SK-N-SH treated with all-trans-retinoic acid at 6 μM for 48 hours (cell line): ENCODE data around the gene ZNF37A.

Experiments
- ATAC-seq: fragments of 200-7000 bp; cut with Tn5 transposase; 3 replicates; pipeline ENCODE4 v1.9.1; 2020; ENCODE audit warnings: mild to moderate bottlenecking, moderate library complexity
- ARNTL ChIP-seq: fragments of 450-650 bp; formaldehyde crosslinking; IDR thresholded peaks from 2 replicates; pipeline ENCODE4 v1.5.0; 2020; ENCODE audit warnings: low read depth, mild to moderate bottlenecking, moderate library complexity, borderline replicate concordance
- BACH2 ChIP-seq: fragments of 250-450 bp; sonication (Bioruptor Pico); IDR thresholded peaks from 2 replicates; pipeline ENCODE4 v1.9.0; 2021; ENCODE audit warnings: mild to moderate bottlenecking, borderline replicate concordance
- CREB5 ChIP-seq: fragments of 250-450 bp; sonication (Bioruptor Pico); IDR thresholded peaks from 2 replicates; pipeline ENCODE4 v1.5.1; 2020; ENCODE audit warnings: low read depth, mild to moderate bottlenecking, moderate library complexity
- CSDC2 ChIP-seq: fragments of 250-450 bp; sonication (Bioruptor Pico); IDR thresholded peaks from 2 replicates; pipeline ENCODE4 v1.5.0; 2020; ENCODE audit warnings: mild to moderate bottlenecking, moderate library complexity
- CSRNP3 ChIP-seq: fragments of 250-450 bp; sonication (Bioruptor Pico); IDR thresholded peaks from 2 replicates; pipeline ENCODE4 v1.5.1; 2021; ENCODE audit warnings: mild to moderate bottlenecking, moderate library complexity
- ISL1 ChIP-seq: fragments of 250-450 bp; sonication (Bioruptor Pico); IDR thresholded peaks from 2 replicates; pipeline ENCODE4 v2.1.2; 2022; ENCODE audit warnings: mild to moderate bottlenecking, moderate library complexity
- OSR1 ChIP-seq: fragments of 250-450 bp; sonication (Bioruptor Pico); IDR thresholded peaks from 2 replicates; pipeline ENCODE4 v1.8.0; 2022; ENCODE audit warnings: moderate library complexity, mild to moderate bottlenecking, inconsistent platforms
- POU6F1 ChIP-seq: fragments of 250-450 bp; sonication (Bioruptor Pico); IDR thresholded peaks from 2 replicates; pipeline ENCODE4 v1.8.0; 2021; ENCODE audit warnings: low read depth, mild to moderate bottlenecking, moderate library complexity, borderline replicate concordance
- RARB ChIP-seq: fragments of 250-450 bp; sonication (Bioruptor Pico); IDR thresholded peaks from 2 replicates; pipeline ENCODE4 v1.8.0; 2021; ENCODE audit warnings: mild to moderate bottlenecking, moderate library complexity
- SNAI2 ChIP-seq: fragments of 250-450 bp; sonication (Bioruptor Pico); IDR thresholded peaks from 2 replicates; pipeline ENCODE4 v1.5.0; 2020; ENCODE audit warnings: mild to moderate bottlenecking, moderate library complexity
- TCF4 ChIP-seq: fragments of 250-450 bp; sonication (Bioruptor Pico); IDR thresholded peaks from 2 replicates; pipeline ENCODE4 v1.8.0; 2021; ENCODE audit warnings: mild to moderate bottlenecking, moderate library complexity, borderline replicate concordance
- TOX ChIP-seq: fragments of 250-450 bp; sonication (Bioruptor Pico); IDR thresholded peaks from 2 replicates; pipeline ENCODE4 v1.8.0; 2021; ENCODE audit warnings: mild to moderate bottlenecking, moderate library complexity, borderline replicate concordance
- TSHZ2 ChIP-seq: fragments of 250-450 bp; sonication (Bioruptor Pico); IDR thresholded peaks from 2 replicates; pipeline ENCODE4 v1.5.0; 2020; ENCODE audit warnings: mild to moderate bottlenecking, moderate library complexity
- ZC3H10 ChIP-seq: fragments of 250-450 bp; sonication (Bioruptor Pico); IDR thresholded peaks from 2 replicates; pipeline ENCODE4 v1.5.1; 2021; ENCODE audit warnings: mild to moderate bottlenecking, moderate library complexity
- ZFP3 ChIP-seq: fragments of 250-450 bp; sonication (Bioruptor Pico); IDR thresholded peaks from 2 replicates; pipeline ENCODE4 v1.5.0; 2020; ENCODE audit warnings: mild to moderate bottlenecking, moderate library complexity
- ZFP30 ChIP-seq: fragments of 450-650 bp; formaldehyde crosslinking; IDR thresholded peaks from 2 replicates; pipeline ENCODE4 v1.5.0; 2022; ENCODE audit warnings: mild to moderate bottlenecking, moderate library complexity
- ZNF565 ChIP-seq: fragments of 450-650 bp; formaldehyde crosslinking; conservative IDR thresholded peaks from 2 replicates; pipeline ENCODE4 v1.5.0; 2020; ENCODE audit warnings: low read depth, mild to moderate bottlenecking, moderate library complexity
- ZNF70 ChIP-seq: fragments of 450-650 bp; formaldehyde crosslinking; IDR thresholded peaks from 2 replicates; pipeline ENCODE4 v1.5.0; 2020; ENCODE audit warnings: mild to moderate bottlenecking, moderate library complexity

ZNF37A gene

GRCh38 chr10:38094158-38094926, at the start of gene ZNF37A:
ZNF37A (plus strand) TSS chr10:38094337; CDS start chr10:38096618, 2,281 bp downstream.
- TF ChIP-seq TOX (CRISPR knock-in tag) (no peak), BACH2 (no peak), CSRNP3 (CRISPR knock-in tag) (no peak), POU6F1 (CRISPR knock-in tag) (no peak), ZFP30 (CRISPR knock-in tag) (no peak), RARB (no peak), ZNF565 (CRISPR knock-in tag) (no peak), TCF4 (CRISPR knock-in tag) (no peak), ISL1 (no peak), OSR1 (CRISPR knock-in tag) (no peak), CSDC2 (no peak)
- ATAC-seq = peak; percentile 99

GRCh38 chr10:38045129-38045528, 49.0 kb upstream of the ZNF37A start:
- TF ChIP-seq ISL1 (no peak), TCF4 (CRISPR knock-in tag) (no peak), OSR1 (CRISPR knock-in tag) (no peak), POU6F1 (CRISPR knock-in tag) (no peak), SNAI2 (CRISPR knock-in tag) (no peak), CREB5 (CRISPR knock-in tag) (no peak), TOX (CRISPR knock-in tag) (no peak), CSDC2 (no peak), ZC3H10 (CRISPR knock-in tag) (no peak), ZNF565 (CRISPR knock-in tag) (no peak), BACH2 (no peak), ZFP3 (CRISPR knock-in tag) (no peak), ARNTL (CRISPR knock-in tag) (no peak)
- ATAC-seq = no peak

- no peak for ATAC-seq
- no peak for TF ChIP-seq CSRNP3 (CRISPR knock-in tag)
- TF ChIP-seq ZFP3 (CRISPR knock-in tag) = no peak
- TF ChIP-seq ARNTL (CRISPR knock-in tag) = no peak
- no peak for TF ChIP-seq TSHZ2 (CRISPR knock-in tag)
- no peak for TF ChIP-seq CREB5 (CRISPR knock-in tag)
- no peak for TF ChIP-seq ISL1
- no peak for TF ChIP-seq OSR1 (CRISPR knock-in tag)
- no peak for TF ChIP-seq ZNF70
- no peak for TF ChIP-seq RARB
- TF ChIP-seq SNAI2 (CRISPR knock-in tag) = no peak
- no peak for TF ChIP-seq BACH2
- no peak for TF ChIP-seq CSDC2
Measured at GRCh38 chr10:38047666-38048065, 46.5 kb upstream of the ZNF37A start.
